GM19023 (cell line): ENCODE results near the gene CAPZA1.

Source experiments
- ATAC-seq: cut with Tn5 transposase; IDR thresholded peaks from one replicate; pipeline ENCODE4 v1.9.1; 2021; ENCODE audit warnings: mild to moderate bottlenecking, moderate library complexity; ENCODE audit not compliant: unreplicated experiment

Gene CAPZA1

GRCh38 chr1:112713466-112714312 lies 94.1 kb downstream of the CAPZA1 start:
- ATAC-seq = no peak

GRCh38 chr1:112714313-112715263 lies 95.0 kb downstream of the CAPZA1 start:
- ATAC-seq = peak; percentile 15

- ATAC-seq = peak; percentile 82
Measured at GRCh38 chr1:112715264-112716053, 95.8 kb downstream of the CAPZA1 start, which contains the start of gene PPM1J. TSS of gene PPM1J (minus strand) at chr1:112715332. CDS start at chr1:112715301, 31 bp downstream.

- peak; percentile 29 for ATAC-seq
Measured at GRCh38 chr1:112716133-112716720, 96.6 kb downstream of the CAPZA1 start.

- no peak for ATAC-seq
Measured at GRCh38 chr1:112717263-112717873, 97.7 kb downstream of the CAPZA1 start.

GRCh38 chr1:112718691-112719418 lies 99.2 kb downstream of the CAPZA1 start:
- no peak for ATAC-seq

GRCh38 chr1:112719706-112720105 lies 100.1 kb downstream of the CAPZA1 start:
- no peak for ATAC-seq

GRCh38 chr1:112720800-112721199 lies 101.2 kb downstream of the CAPZA1 start:
- ATAC-seq = no peak
